ENCODE data around the gene DARS1.

The DARS1 gene

GRCh38 chr2:135948642-135949355 lies 36.6 kb downstream of the DARS1 start:
- Histone ChIP-seq H3K4me1 (ENCODE audit: control insufficient read depth, insufficient read depth, low read length) (peaks cover 23% of the 10 kb centered on the region), H3K9me3 (ENCODE audit: control insufficient read depth, insufficient read depth, low read depth, low read length) (no peaks in the 10 kb centered on the region), H3K27ac (ENCODE audit: extremely low read depth, low read depth, low read length) (peak overlapping the region; percentile 29; the same call in 1 of the 2 replicates), H3K36me3 (ENCODE audit: control insufficient read depth in 2 of 2, insufficient read depth in 1 of 2, low read length in 2 of 2) (peaks cover 0 to 6% of the 10 kb centered on the region in 2 experiments), H3K4me3 (ENCODE audit: low read depth, low read length) (no peak overlapping the region)
- CTCF ChIA-PET = interaction anchor here (0.7 kb wide), 1 partner anchor 382 kb away, joined by 3 read pairs; no protein-coding TSS in a partner anchor
- POLR2A ChIA-PET = interaction anchor here (0.7 kb wide), 1 partner anchor 1788 kb away, joined by 3 read pairs; no protein-coding TSS in a partner anchor
- TF ChIP-seq ZNF629 (tag by site-specific recombination; IDR thresholded peaks at IDR 0.05) (peak; percentile 79), ZNF223 (tag by site-specific recombination; IDR thresholded peaks at IDR 0.05) (no peak), YY2 (tag by site-specific recombination; IDR thresholded peaks at IDR 0.05) (no peak), ZNF335 (tag by site-specific recombination; conservative IDR thresholded peaks at IDR 0.05) (peak; percentile 33), ZNF302 (tag by site-specific recombination; IDR thresholded peaks at IDR 0.05; ENCODE audit: low read depth) (no peak), ZFP37 (tag by site-specific recombination; IDR thresholded peaks at IDR 0.05) (0 out of 2 replicates have a peak, but pooled peaks have one; percentile 65), ZEB2 (tag by site-specific recombination; IDR thresholded peaks at IDR 0.05) (peak; percentile 85), ZNF362 (tag by site-specific recombination; IDR thresholded peaks at IDR 0.05) (peak; percentile 76), ZNF623 (tag by site-specific recombination; IDR thresholded peaks at IDR 0.05) (peak; percentile 8; the same call in 1 of the 2 replicates), ZNF280D (tag by site-specific recombination; IDR thresholded peaks at IDR 0.05) (no peak), ZNF777 (tag by site-specific recombination; IDR thresholded peaks at IDR 0.05; ENCODE audit: borderline replicate concordance) (no peak), PRDM6 (tag by site-specific recombination; IDR thresholded peaks at IDR 0.05) (peak; percentile 87), KLF10 (tag by site-specific recombination; IDR thresholded peaks at IDR 0.05) (0 out of 2 replicates have a peak, but pooled peaks have one; percentile 23), WT1 (tag by site-specific recombination; IDR thresholded peaks at IDR 0.05) (no peak), HIC1 (tag by site-specific recombination; IDR thresholded peaks at IDR 0.05) (peak; percentile 51; the same call in 1 of the 2 replicates), ZNF26 (tag by site-specific recombination; IDR thresholded peaks at IDR 0.05) (no peak), KLF1 (tag by site-specific recombination; IDR thresholded peaks at IDR 0.05) (no peak), OSR2 (tag by site-specific recombination; IDR thresholded peaks at IDR 0.05) (peak; percentile 66), ZNF311 (tag by site-specific recombination; IDR thresholded peaks at IDR 0.05; ENCODE audit: borderline replicate concordance) (no peak), ZBTB17 (tag by site-specific recombination; IDR thresholded peaks at IDR 0.05) (no peak), SCRT2 (tag by site-specific recombination; IDR thresholded peaks at IDR 0.05) (peak; percentile 68), BCL6B (tag by site-specific recombination; IDR thresholded peaks at IDR 0.05) (0 out of 2 replicates have a peak, but pooled peaks have one; percentile 47), ZNF843 (tag by site-specific recombination; IDR thresholded peaks at IDR 0.05) (0 out of 2 replicates have a peak, but pooled peaks have one; percentile 43), INSM2 (tag by site-specific recombination; IDR thresholded peaks at IDR 0.05) (0 out of 2 replicates have a peak, but pooled peaks have one; percentile 27)

Data from HEK293 (cell line).